HEK293 (cell line): ENCODE measurements around the gene HDGF.

Experiments
- CTCF ChIA-PET: fragments of 350-600 bp; formaldehyde crosslinking; extraction: SDS; loops from one replicate; lab custom pipeline; 2021; ENCODE audit warnings: antibody characterized with exemption; lab: Yijun Ruan, JAX
- POLR2A ChIA-PET: fragments of 300-600 bp; formaldehyde crosslinking; extraction: SDS; loops from one replicate; lab custom pipeline; 2020; ENCODE audit warnings: antibody characterized with exemption, inconsistent platforms; lab: Yijun Ruan, JAX
- H3K27ac ChIP-seq: fragments of 200-500 bp; sonication (Bioruptor generic); 2 replicates; pipeline ENCODE4 v1.5.1; 2014; ENCODE audit warnings: low read depth, low read length, control low read depth, inconsistent platforms; ENCODE audit errors: extremely low read depth
- H3K36me3 ChIP-seq, 2 experiments: fragments of 200-500 bp in 1 of 2; sonication (Bioruptor generic) in 1 of 2; 1 replicate in 1 of 2; 2 replicates in 1 of 2; pipeline ENCODE4 v1.5.1; 2014 to 2017; ENCODE audit warnings: inconsistent platforms in 2 of 2, low read length in 2 of 2; ENCODE audit not compliant: control insufficient read depth in 2 of 2, insufficient read depth in 1 of 2
- H3K4me1 ChIP-seq: fragments of 200-500 bp; sonication (Bioruptor generic); 2 replicates; pipeline ENCODE4 v1.5.1; 2014; ENCODE audit warnings: mild to moderate bottlenecking, low read length, inconsistent platforms; ENCODE audit not compliant: control insufficient read depth, insufficient read depth
- H3K4me3 ChIP-seq: 2 replicates; pipeline ENCODE4 v1.5.1; 2011; ENCODE audit warnings: low read depth, mild to moderate bottlenecking, control low read depth, low read length, moderate library complexity
- H3K9me3 ChIP-seq: fragments of 200-500 bp; sonication (Bioruptor generic); 2 replicates; pipeline ENCODE4 v1.5.1; 2014; ENCODE audit warnings: low read depth, low read length, inconsistent platforms; ENCODE audit not compliant: control insufficient read depth, insufficient read depth
- EGR2 ChIP-seq: fragments of 450-650 bp; formaldehyde crosslinking; IDR thresholded peaks from 2 replicates; pipeline ENCODE4 v1.5.1; 2016; ENCODE audit warnings: low read depth, missing biosample characterization, missing genetic modification characterization
- GLIS2 ChIP-seq: fragments of 450-650 bp; formaldehyde crosslinking; IDR thresholded peaks from 2 replicates; pipeline ENCODE4 v1.5.1; 2016; ENCODE audit warnings: missing biosample characterization, missing genetic modification characterization
- IKZF3 ChIP-seq: fragments of 450-650 bp; IDR thresholded peaks from 2 replicates; pipeline ENCODE4 v1.5.0; 2018; ENCODE audit warnings: missing biosample characterization, mild to moderate bottlenecking, missing genetic modification characterization, moderate library complexity
- KLF1 ChIP-seq: fragments of 450-650 bp; formaldehyde crosslinking; IDR thresholded peaks from 2 replicates; pipeline ENCODE4 v1.5.1; 2016; ENCODE audit warnings: missing biosample characterization, missing genetic modification characterization
- KLF8 ChIP-seq: fragments of 450-650 bp; formaldehyde crosslinking; IDR thresholded peaks from 2 replicates; pipeline ENCODE4 v1.5.1; 2016; ENCODE audit warnings: missing biosample characterization, missing genetic modification characterization
- PRDM1 ChIP-seq: fragments of 450-650 bp; formaldehyde crosslinking; IDR thresholded peaks from 2 replicates; pipeline ENCODE4; 2016; ENCODE audit warnings: missing biosample characterization, missing genetic modification characterization
- SETDB1 ChIP-seq: IDR thresholded peaks from one replicate; pipeline ENCODE4 v1.6.1; 2017; ENCODE audit warnings: mild to moderate bottlenecking, low read length, moderate library complexity, mixed read lengths; ENCODE audit not compliant: insufficient read length
- YY2 ChIP-seq: fragments of 450-650 bp; formaldehyde crosslinking; IDR thresholded peaks from 2 replicates; pipeline ENCODE4 v1.5.1; 2016; ENCODE audit warnings: missing biosample characterization, missing genetic modification characterization
- ZFHX2 ChIP-seq: fragments of 450-650 bp; formaldehyde crosslinking; conservative IDR thresholded peaks from 2 replicates; pipeline ENCODE4 v1.5.1; 2016; ENCODE audit warnings: missing biosample characterization, missing genetic modification characterization
- ZNF169 ChIP-seq: fragments of 450-650 bp; formaldehyde crosslinking; IDR thresholded peaks from 2 replicates; pipeline ENCODE4 v1.5.1; 2016; ENCODE audit warnings: missing biosample characterization, missing genetic modification characterization
- ZNF274 ChIP-seq, 2 experiments: fragments of 200-500 bp in 1 of 2; fragments of 450-650 bp in 1 of 2; sonication (Bioruptor generic) in 1 of 2; formaldehyde crosslinking in 1 of 2; IDR thresholded peaks; 2 replicates each; pipeline versions ENCODE4 v1.5.1 to v1.6.1; 2014 to 2016; ENCODE audit warnings: borderline replicate concordance in 1 of 2, inconsistent platforms in 1 of 2, low read length in 1 of 2, missing biosample characterization in 1 of 2, missing genetic modification characterization in 1 of 2
- ZNF324 ChIP-seq: fragments of 450-650 bp; formaldehyde crosslinking; IDR thresholded peaks from 2 replicates; pipeline ENCODE4 v1.5.1; 2016; ENCODE audit warnings: missing biosample characterization, missing genetic modification characterization
- ZNF366 ChIP-seq: fragments of 450-650 bp; formaldehyde crosslinking; conservative IDR thresholded peaks from 2 replicates; pipeline ENCODE4 v1.5.1; 2016; ENCODE audit warnings: missing biosample characterization, missing genetic modification characterization
- ZNF670 ChIP-seq: fragments of 450-650 bp; formaldehyde crosslinking; IDR thresholded peaks from 2 replicates; pipeline ENCODE4 v1.5.1; 2016; ENCODE audit warnings: missing biosample characterization, missing genetic modification characterization, low read depth
- ZNF707 ChIP-seq: fragments of 450-650 bp; formaldehyde crosslinking; IDR thresholded peaks from 2 replicates; pipeline ENCODE4 v1.5.1; 2016; ENCODE audit warnings: missing biosample characterization, missing genetic modification characterization
- ZNF76 ChIP-seq: fragments of 450-650 bp; formaldehyde crosslinking; IDR thresholded peaks from 2 replicates; pipeline ENCODE4; 2016; ENCODE audit warnings: low read depth, missing biosample characterization, missing genetic modification characterization, borderline replicate concordance
- ZSCAN30 ChIP-seq: fragments of 450-650 bp; IDR thresholded peaks from 2 replicates; pipeline ENCODE4 v1.5.1; 2018; ENCODE audit warnings: missing biosample characterization, mild to moderate bottlenecking, missing genetic modification characterization, moderate library complexity
- TF ChIP-seq, protein P1 (sequence below): fragments of 450-650 bp; IDR thresholded peaks from 2 replicates; pipeline ENCODE4 v1.5.1; 2018; ENCODE audit warnings: missing biosample characterization, missing genetic modification characterization
- TF ChIP-seq, protein P2 (sequence below): fragments of 450-650 bp; formaldehyde crosslinking; IDR thresholded peaks from 2 replicates; pipeline ENCODE4 v1.5.1; 2016; ENCODE audit warnings: missing biosample characterization, missing genetic modification characterization
- TF ChIP-seq, protein P3 (sequence below): fragments of 450-650 bp; formaldehyde crosslinking; IDR thresholded peaks from 2 replicates; pipeline ENCODE4; 2016; ENCODE audit warnings: missing biosample characterization, missing genetic modification characterization

Gene HDGF

DNA sequence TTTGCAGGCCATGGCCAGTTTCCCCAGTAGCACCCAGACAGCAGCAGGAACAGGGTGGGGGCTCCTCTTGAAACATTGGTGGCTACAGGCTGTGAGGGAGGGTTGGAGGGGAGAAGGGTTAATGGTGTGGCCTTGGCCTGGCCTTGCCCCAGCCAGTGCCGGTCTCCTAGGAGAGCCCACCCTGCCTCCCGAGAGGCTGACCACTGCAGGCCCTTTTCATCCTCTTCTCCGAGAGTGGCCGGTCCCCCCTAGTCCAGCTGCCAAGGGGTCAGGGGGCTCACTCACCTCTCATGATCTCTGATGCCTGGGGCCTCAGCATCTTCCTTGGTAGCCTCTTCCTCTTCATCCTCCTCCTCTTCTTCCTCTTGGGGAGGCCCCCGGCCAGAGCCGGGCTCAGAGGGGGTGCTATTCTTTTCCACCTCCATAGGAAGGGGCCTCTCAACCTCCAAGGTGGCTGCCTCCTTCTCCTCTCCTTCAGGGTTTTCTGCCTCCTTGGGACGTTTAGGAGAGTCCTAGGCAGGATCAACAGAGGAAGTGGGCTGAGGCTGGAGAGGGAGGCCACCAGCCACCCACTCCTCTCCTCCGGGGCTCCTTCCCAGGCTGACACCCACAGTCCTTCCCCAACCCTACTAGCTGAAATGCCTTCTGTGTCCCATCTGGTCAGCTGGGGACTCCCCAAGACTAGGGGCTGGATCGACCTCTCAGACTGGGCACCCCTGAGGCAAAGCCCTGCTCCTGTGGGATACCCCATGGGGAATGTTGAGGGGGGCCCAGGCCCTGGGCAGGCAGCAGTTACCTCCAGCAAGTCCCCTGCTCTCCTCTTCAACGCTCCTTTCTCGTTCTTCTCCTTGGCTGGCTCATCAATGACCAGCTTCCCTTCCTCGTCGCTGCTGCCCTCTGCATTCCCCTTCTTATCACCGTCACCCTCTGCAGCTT lies 7.8 kb downstream of the HDGF start:
- H3K36me3 ChIP-seq = peaks cover 0 to 48% of the 10 kb centered on the region in 2 experiments; a peak in 1 of 3 replicates
- POLR2A ChIA-PET = interaction anchor here (1.6 kb wide), 1 partner anchor 8 kb away, joined by 10 read pairs; the partner anchor contains the start of gene HDGF
- H3K4me3 ChIP-seq = no peak overlapping the region
- H3K4me1 ChIP-seq = peaks cover 6% of the 10 kb centered on the region; the same call in 1 of the 2 replicates
- H3K27ac ChIP-seq = no peak overlapping the region
- CTCF ChIA-PET = interaction anchor here (0.6 to 0.7 kb wide), 3 partner anchors 18 to 55 kb away, joined by 3 to 4 read pairs (median 4); no protein-coding TSS in a partner anchor
- TF ChIP-seq EGR2 (tag by site-specific recombination) = peak; percentile 64
- TF ChIP-seq, protein P1, sequence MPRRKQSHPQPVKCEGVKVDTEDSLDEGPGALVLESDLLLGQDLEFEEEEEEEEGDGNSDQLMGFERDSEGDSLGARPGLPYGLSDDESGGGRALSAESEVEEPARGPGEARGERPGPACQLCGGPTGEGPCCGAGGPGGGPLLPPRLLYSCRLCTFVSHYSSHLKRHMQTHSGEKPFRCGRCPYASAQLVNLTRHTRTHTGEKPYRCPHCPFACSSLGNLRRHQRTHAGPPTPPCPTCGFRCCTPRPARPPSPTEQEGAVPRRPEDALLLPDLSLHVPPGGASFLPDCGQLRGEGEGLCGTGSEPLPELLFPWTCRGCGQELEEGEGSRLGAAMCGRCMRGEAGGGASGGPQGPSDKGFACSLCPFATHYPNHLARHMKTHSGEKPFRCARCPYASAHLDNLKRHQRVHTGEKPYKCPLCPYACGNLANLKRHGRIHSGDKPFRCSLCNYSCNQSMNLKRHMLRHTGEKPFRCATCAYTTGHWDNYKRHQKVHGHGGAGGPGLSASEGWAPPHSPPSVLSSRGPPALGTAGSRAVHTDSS = peak; percentile 73
- TF ChIP-seq ZNF670 (tag by site-specific recombination) = no peak
- TF ChIP-seq ZFHX2 (tag by site-specific recombination) = peak; percentile 74
- TF ChIP-seq SETDB1 = no peak
- peak; percentile 41 for TF ChIP-seq GLIS2 (tag by site-specific recombination)
- no peak for TF ChIP-seq KLF1 (tag by site-specific recombination)
- H3K9me3 ChIP-seq = no peaks in the 10 kb centered on the region

DNA sequence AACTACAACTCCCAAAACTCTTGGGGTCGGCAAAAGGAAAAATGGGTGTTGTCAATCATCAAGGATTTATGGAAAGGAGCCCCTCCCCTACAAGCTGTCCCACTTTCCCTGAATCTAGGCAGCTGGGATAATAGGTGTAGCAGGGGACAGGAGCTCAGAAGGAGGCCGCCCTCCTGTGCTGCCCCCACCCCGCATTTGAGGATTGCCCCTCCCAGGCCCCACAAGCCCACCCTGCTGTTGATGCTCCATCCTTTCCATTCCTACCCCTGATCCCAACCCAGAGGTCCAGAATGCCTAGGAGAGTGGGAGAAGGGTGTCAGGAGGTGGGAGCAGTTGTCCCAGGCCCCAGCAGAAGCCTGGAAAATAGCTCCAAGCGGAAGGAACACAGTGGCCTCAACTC lies 8.7 kb downstream of the HDGF start:
- no peak overlapping the region for H3K4me3 ChIP-seq
- ChIA-PET POLR2A (interaction anchor here (0.7 to 2.8 kb wide), 3 partner anchors 9 to 27 kb away, joined by 4 to 84 read pairs (median 10); partner anchors contain the start of genes HDGF, ISG20L2 and METTL25B), CTCF (interaction anchor here (0.6 to 1.2 kb wide), 3 partner anchors 15 to 33 kb away, joined by 3 to 4 read pairs (median 4); partner anchors contain the start of genes ISG20L2 and METTL25B)
- no peaks in the 10 kb centered on the region; the same call in 1 of the 2 replicates for H3K4me1 ChIP-seq
- H3K36me3 ChIP-seq = peaks cover 0 to 56% of the 10 kb centered on the region in 2 experiments; a peak in 1 of 3 replicates
- TF ChIP-seq ZSCAN30 (tag by site-specific recombination) = no peak
- TF ChIP-seq IKZF3 (tag by site-specific recombination) = peak; percentile 49; the same call in 1 of the 2 replicates
- H3K9me3 ChIP-seq = no peaks in the 10 kb centered on the region
- H3K27ac ChIP-seq = no peak overlapping the region

DNA sequence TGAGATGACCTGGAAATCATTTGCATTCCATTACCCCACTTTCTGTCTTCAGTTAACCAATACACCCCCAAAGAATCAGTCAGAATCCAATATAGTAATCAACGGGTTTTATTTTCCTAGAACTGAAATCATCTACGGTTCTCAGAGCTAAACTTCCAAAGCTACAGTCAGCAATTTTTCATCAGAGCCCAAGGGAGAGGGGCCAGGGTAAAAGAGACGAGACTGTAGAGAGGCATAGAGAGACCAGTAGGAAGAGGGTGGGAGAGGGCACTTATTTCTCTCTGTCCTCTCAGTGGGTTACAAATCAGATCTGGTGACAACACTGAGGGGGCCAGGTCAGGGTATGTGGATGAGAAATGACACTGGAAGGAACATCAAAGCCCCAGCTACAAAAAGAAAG lies 9.5 kb downstream of the HDGF start:
- CTCF ChIA-PET = interaction anchor here (1.2 to 2.4 kb wide), 2 partner anchors 14 to 53 kb away, joined by 3 to 9 read pairs; partner anchors contain the start of genes ISG20L2 and METTL25B
- Histone ChIP-seq H3K36me3 (peaks cover 0 to 64% of the 10 kb centered on the region in 2 experiments; a peak in 1 of 3 replicates), H3K4me3 (no peak overlapping the region), H3K9me3 (no peaks in the 10 kb centered on the region), H3K27ac (no peak overlapping the region; the same call in 1 of the 2 replicates), H3K4me1 (no peaks in the 10 kb centered on the region; the same call in 1 of the 2 replicates)
- TF ChIP-seq EGR2 (tag by site-specific recombination) = 0 out of 2 replicates have a peak, but pooled peaks have one; percentile 5
- TF ChIP-seq, protein P2, sequence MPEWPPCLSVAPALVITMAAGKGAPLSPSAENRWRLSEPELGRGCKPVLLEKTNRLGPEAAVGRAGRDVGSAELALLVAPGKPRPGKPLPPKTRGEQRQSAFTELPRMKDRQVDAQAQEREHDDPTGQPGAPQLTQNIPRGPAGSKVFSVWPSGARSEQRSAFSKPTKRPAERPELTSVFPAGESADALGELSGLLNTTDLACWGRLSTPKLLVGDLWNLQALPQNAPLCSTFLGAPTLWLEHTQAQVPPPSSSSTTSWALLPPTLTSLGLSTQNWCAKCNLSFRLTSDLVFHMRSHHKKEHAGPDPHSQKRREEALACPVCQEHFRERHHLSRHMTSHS (tag by site-specific recombination) = no peak
- 0 out of 2 replicates have a peak, but pooled peaks have one; percentile 2 for TF ChIP-seq ZFHX2 (tag by site-specific recombination)
- POLR2A ChIA-PET = interaction anchor here (1.2 to 2.8 kb wide), 4 partner anchors 10 to 25 kb away, joined by 4 to 110 read pairs (median 47); partner anchors contain the start of genes HDGF, ISG20L2, METTL25B and PRCC

GRCh38 chr1:156741481-156741983 lies 9.9 kb downstream of the HDGF start:
- POLR2A ChIA-PET = interaction anchor here (0.7 to 3.1 kb wide), 13 partner anchors 8 to 626 kb away, joined by 3 to 110 read pairs (median 4); partner anchors contain the start of genes HDGF, ISG20L2, METTL25B and PRCC
- Histone ChIP-seq H3K9me3 (no peaks in the 10 kb centered on the region), H3K27ac (peak overlapping the region; percentile 6; the same call in 1 of the 2 replicates), H3K4me3 (peak overlapping the region; percentile 8; the same call in 1 of the 2 replicates), H3K4me1 (no peaks in the 10 kb centered on the region; the same call in 1 of the 2 replicates), H3K36me3 (peaks cover 0 to 69% of the 10 kb centered on the region in 2 experiments; a peak in 1 of 3 replicates)
- CTCF ChIA-PET = interaction anchor here (0.7 to 3.5 kb wide), 6 partner anchors 13 to 52 kb away, joined by 3 to 28 read pairs (median 4); partner anchors contain the start of genes ISG20L2 and METTL25B
- TF ChIP-seq KLF8 (tag by site-specific recombination) = no peak
- peak; percentile 53; the same call in 1 of the 2 replicates for TF ChIP-seq ZNF366 (tag by site-specific recombination)
- TF ChIP-seq ZNF76 (tag by site-specific recombination) = no peak
- no peak for TF ChIP-seq YY2 (tag by site-specific recombination)
- TF ChIP-seq ZNF169 (tag by site-specific recombination) = no peak
- TF ChIP-seq ZNF707 (tag by site-specific recombination) = no peak
- TF ChIP-seq PRDM1 (tag by site-specific recombination) = peak; percentile 31; the same call in 1 of the 2 replicates
- TF ChIP-seq ZNF324 = no peak
- TF ChIP-seq, protein P3, sequence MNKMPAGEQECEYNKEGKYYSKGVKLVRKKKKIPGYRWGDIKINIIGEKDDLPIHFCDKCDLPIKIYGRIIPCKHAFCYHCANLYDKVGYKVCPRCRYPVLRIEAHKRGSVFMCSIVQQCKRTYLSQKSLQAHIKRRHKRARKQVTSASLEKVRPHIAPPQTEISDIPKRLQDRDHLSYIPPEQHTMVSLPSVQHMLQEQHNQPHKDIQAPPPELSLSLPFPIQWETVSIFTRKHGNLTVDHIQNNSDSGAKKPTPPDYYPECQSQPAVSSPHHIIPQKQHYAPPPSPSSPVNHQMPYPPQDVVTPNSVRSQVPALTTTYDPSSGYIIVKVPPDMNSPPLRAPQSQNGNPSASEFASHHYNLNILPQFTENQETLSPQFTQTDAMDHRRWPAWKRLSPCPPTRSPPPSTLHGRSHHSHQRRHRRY (tag by site-specific recombination) = no peak
- TF ChIP-seq ZNF274 (IDR thresholded peaks at IDR 0.05; ENCODE audit: low read length) = no peak
- TF ChIP-seq ZNF274 (tag by site-specific recombination; IDR thresholded peaks at IDR 0.05; ENCODE audit: borderline replicate concordance) = no peak
